Right atrium auricular region (tissue), 2 donors: Measurements from ENCODE around the gene KIRREL3. TPM values are rescaled to one million over a fixed set of nuclear protein-coding genes. Genes with fewer than 3 reads are reported as not detected.

Source experiments
- DNase-seq: peaks from one replicate; pipeline ENCODE4 v3.0.0-alpha.2; 2019; ENCODE audit warnings: low spot score
- H3K27ac ChIP-seq, 2 donors: fragments of 200-600 bp; sonication (generic); 1 replicate in 1 of 2; 2 replicates in 1 of 2; pipeline ENCODE4 v1.5.1; 2016 to 2019
- H3K27me3 ChIP-seq, 2 donors: fragments of 200-600 bp; sonication (generic); one replicate each; pipeline versions ENCODE4 v1.5.1 to v1.6.0; 2017 to 2019
- H3K36me3 ChIP-seq: fragments of 200-600 bp; sonication (generic); one replicate; pipeline ENCODE4 v1.5.1; 2016
- H3K4me1 ChIP-seq, 2 donors: fragments of 200-600 bp; sonication (generic); one replicate each; pipeline versions ENCODE4 v1.5.1 to v1.6.0; 2017 to 2019
- H3K4me3 ChIP-seq, 2 donors: fragments of 200-600 bp; sonication (generic); 1 replicate in 1 of 2; 2 replicates in 1 of 2; pipeline ENCODE4 v1.5.1; 2017 to 2019; ENCODE audit warnings: mild to moderate bottlenecking in 1 of 2, moderate library complexity in 1 of 2
- H3K9me3 ChIP-seq, 2 donors: fragments of 200-600 bp; sonication (generic); one replicate each; pipeline ENCODE4 v1.5.1; 2019
- total RNA-seq, 2 donors: library from RNA; depleted of rRNA; stranded (reverse); fragments of >200 nt; gene quantifications; one replicate each; pipeline ENCODE4 v1.1.0, GENCODE V29; 2016
- TF ChIP-seq, protein P1 (sequence below), 2 donors: fragments of 200-600 bp; sonication (generic); IDR thresholded peaks; one replicate each; pipeline ENCODE4 v1.5.1; 2019; ENCODE audit warnings: antibody characterized with exemption in 2 of 2

Gene KIRREL3
- total RNA-seq, 2 donors from 2014 or later: 0.51 to 0.74 TPM

DNA sequence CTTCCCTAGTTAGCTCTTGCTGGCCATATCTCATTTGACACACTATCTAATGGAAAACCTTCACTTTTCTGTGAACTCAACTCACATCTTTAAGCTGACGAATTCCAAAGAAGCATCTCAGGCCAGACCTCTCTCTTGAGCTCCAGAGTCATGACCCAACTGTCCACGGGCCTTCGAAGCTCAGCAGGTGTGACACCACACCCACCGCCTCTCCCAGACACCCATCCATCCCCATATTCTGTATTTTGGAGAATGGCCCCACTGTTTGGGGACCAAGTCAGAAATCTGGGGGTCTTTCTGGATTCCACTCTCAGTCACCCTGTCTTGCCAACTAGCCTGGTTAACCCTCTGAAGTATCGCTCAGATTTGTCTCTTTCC lies 519.3 kb downstream of the KIRREL3 start:
- H3K27ac ChIP-seq: no peak overlapping the region
- H3K27me3 ChIP-seq: no peaks in the 10 kb centered on the region
- TF ChIP-seq, protein P1, sequence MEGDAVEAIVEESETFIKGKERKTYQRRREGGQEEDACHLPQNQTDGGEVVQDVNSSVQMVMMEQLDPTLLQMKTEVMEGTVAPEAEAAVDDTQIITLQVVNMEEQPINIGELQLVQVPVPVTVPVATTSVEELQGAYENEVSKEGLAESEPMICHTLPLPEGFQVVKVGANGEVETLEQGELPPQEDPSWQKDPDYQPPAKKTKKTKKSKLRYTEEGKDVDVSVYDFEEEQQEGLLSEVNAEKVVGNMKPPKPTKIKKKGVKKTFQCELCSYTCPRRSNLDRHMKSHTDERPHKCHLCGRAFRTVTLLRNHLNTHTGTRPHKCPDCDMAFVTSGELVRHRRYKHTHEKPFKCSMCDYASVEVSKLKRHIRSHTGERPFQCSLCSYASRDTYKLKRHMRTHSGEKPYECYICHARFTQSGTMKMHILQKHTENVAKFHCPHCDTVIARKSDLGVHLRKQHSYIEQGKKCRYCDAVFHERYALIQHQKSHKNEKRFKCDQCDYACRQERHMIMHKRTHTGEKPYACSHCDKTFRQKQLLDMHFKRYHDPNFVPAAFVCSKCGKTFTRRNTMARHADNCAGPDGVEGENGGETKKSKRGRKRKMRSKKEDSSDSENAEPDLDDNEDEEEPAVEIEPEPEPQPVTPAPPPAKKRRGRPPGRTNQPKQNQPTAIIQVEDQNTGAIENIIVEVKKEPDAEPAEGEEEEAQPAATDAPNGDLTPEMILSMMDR (IDR thresholded peaks at IDR 0.05): no peak
- H3K4me1 ChIP-seq: peaks cover 0 to 8% of the 10 kb centered on the region in 2 donors
- no peak for DNase-seq
- H3K36me3 ChIP-seq: no peaks in the 10 kb centered on the region
- no peak overlapping the region for H3K4me3 ChIP-seq
- no peaks in the 10 kb centered on the region for H3K9me3 ChIP-seq

GRCh38 chr11:126480410-126481302 lies 519.9 kb downstream of the KIRREL3 start:
- Histone ChIP-seq H3K4me1 (peaks cover 0 to 8% of the 10 kb centered on the region in 2 donors), H3K4me3 (peak overlapping the region in 1 of 2 donors; percentile 18)

DNA sequence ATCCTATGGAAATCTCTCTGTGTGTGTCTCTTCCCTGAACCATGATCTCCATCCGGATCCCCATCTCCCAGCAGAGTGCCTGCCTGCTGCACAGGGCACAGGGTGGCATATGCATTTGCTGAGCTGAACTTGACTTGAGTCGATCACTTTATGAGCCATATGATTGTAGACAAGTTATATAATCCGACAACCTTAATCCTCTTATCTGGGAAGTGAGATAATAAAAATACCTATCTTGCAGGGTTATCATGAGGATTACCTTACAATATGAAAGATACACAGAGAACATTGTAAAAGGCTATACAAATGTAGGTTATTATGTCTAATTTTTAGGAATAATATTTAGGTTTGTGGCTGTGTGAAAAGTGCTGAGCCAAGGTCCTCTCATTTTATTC lies 520.6 kb downstream of the KIRREL3 start:
- DNase-seq: no peak
- no peak overlapping the region for H3K27ac ChIP-seq
- H3K9me3 ChIP-seq: no peaks in the 10 kb centered on the region
- TF ChIP-seq, protein P1 (IDR thresholded peaks at IDR 0.05): no peak
- no peaks in the 10 kb centered on the region for H3K36me3 ChIP-seq
- H3K4me1 ChIP-seq: peaks cover 0 to 10% of the 10 kb centered on the region in 2 donors
- no peaks in the 10 kb centered on the region for H3K27me3 ChIP-seq
- H3K4me3 ChIP-seq: no peak overlapping the region

More at GRCh38 chr11:126480410-126481302, 519.9 kb downstream of the KIRREL3 start:
- no peaks in the 10 kb centered on the region for H3K36me3 ChIP-seq
- TF ChIP-seq, protein P1 (IDR thresholded peaks at IDR 0.05): peak; percentile 95 to 96
- H3K27me3 ChIP-seq: no peaks in the 10 kb centered on the region
- DNase-seq: peak; percentile 94
- no peaks in the 10 kb centered on the region for H3K9me3 ChIP-seq
- H3K27ac ChIP-seq: peak overlapping the region; percentile 53 to 59

- TF ChIP-seq, protein P1 (IDR thresholded peaks at IDR 0.05): no peak
- Histone ChIP-seq H3K9me3 (no peaks in the 10 kb centered on the region), H3K4me1 (peaks cover 0 to 16% of the 10 kb centered on the region in 2 donors), H3K27me3 (no peaks in the 10 kb centered on the region), H3K36me3 (no peaks in the 10 kb centered on the region), H3K27ac (no peak overlapping the region), H3K4me3 (no peak overlapping the region)
- no peak for DNase-seq
Measured at GRCh38 chr11:126479178-126479930, 521.2 kb downstream of the KIRREL3 start.

DNA sequence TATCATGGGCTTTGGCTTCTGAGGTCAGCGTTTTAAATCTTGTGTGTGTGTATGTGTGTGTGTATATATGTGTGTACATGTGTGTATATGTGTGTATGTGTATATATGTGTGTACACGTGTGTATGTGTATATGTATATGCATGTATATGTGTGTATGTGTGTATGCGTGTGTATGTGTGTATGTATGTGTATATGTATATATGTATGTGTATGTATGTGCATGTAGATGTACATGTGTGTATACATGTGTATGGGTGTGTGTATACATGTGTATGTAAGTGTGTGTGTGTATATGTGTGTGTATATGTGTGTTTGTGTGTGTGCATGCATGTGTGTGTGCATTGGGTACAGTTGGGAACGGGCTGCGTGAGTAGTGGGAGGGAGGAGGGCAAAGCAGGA lies 522.1 kb downstream of the KIRREL3 start:
- H3K27me3 ChIP-seq: no peaks in the 10 kb centered on the region
- no peaks in the 10 kb centered on the region for H3K36me3 ChIP-seq
- H3K4me3 ChIP-seq: no peak overlapping the region
- H3K9me3 ChIP-seq: no peaks in the 10 kb centered on the region
- no peak for DNase-seq
- TF ChIP-seq, protein P1 (IDR thresholded peaks at IDR 0.05): no peak
- H3K4me1 ChIP-seq: peaks cover 0 to 16% of the 10 kb centered on the region in 2 donors
- H3K27ac ChIP-seq: no peak overlapping the region
